Hair follicle dermal papilla cell (primary cell): ENCODE measurements around the gene NPEPPS. TPM values are rescaled to one million over a fixed set of nuclear protein-coding genes. Genes with fewer than 3 reads are reported as not detected.

Experiments used
- small RNA-seq: library from RNA; depleted of rRNA; stranded (forward); fragments of <200 nt; gene quantifications from one replicate; pipeline ENCODE3, GENCODE V24; 2012
- total RNA-seq: library from RNA; depleted of rRNA; stranded (reverse); fragments of >200 nt; gene quantifications from 2 replicates; pipeline ENCODE4 v1.2.3, GENCODE V29; 2012

The NPEPPS gene, protein sequence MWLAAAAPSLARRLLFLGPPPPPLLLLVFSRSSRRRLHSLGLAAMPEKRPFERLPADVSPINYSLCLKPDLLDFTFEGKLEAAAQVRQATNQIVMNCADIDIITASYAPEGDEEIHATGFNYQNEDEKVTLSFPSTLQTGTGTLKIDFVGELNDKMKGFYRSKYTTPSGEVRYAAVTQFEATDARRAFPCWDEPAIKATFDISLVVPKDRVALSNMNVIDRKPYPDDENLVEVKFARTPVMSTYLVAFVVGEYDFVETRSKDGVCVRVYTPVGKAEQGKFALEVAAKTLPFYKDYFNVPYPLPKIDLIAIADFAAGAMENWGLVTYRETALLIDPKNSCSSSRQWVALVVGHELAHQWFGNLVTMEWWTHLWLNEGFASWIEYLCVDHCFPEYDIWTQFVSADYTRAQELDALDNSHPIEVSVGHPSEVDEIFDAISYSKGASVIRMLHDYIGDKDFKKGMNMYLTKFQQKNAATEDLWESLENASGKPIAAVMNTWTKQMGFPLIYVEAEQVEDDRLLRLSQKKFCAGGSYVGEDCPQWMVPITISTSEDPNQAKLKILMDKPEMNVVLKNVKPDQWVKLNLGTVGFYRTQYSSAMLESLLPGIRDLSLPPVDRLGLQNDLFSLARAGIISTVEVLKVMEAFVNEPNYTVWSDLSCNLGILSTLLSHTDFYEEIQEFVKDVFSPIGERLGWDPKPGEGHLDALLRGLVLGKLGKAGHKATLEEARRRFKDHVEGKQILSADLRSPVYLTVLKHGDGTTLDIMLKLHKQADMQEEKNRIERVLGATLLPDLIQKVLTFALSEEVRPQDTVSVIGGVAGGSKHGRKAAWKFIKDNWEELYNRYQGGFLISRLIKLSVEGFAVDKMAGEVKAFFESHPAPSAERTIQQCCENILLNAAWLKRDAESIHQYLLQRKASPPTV
- 66.3 and 75.6 TPM in 2 replicates for total RNA-seq

DNA sequence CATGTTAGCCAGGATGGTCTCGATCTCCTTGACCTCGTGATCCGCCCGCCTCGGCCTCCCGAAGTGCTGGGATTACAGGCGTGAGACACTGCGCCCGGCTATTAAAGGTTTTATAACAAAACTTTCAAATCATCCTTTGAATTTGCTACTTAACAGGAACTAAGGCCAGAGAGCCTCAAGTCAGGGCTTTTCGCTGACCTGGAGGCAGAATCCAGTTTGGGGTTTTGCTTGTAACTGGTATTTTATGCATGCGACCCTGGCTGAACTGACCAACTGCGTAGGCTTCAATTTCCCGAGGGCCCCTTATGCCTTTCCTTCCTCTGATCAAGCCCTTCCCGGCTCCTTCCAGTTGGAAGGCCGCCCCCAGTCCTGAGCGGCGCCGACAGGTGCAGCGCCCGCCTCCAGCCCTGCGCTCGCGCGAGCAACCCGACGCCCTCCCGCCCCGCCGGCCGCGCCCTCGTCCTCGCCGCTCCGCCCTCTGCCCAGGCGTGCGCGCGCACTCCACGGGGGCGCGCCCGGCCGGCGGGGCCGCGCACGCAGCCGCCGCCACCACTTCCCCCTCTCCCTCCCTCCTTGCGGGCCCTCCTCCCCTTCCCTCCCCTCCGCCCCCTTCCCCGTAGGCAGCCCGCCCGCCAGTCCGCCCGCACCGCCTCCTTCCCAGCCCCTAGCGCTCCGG is at the start of gene NPEPPS:
Gene NPEPPS, plus strand, starts transcription at position 552 of the 676 bp plus-strand sequence. CDS start 193 bp downstream, outside the sequence.

DNA sequence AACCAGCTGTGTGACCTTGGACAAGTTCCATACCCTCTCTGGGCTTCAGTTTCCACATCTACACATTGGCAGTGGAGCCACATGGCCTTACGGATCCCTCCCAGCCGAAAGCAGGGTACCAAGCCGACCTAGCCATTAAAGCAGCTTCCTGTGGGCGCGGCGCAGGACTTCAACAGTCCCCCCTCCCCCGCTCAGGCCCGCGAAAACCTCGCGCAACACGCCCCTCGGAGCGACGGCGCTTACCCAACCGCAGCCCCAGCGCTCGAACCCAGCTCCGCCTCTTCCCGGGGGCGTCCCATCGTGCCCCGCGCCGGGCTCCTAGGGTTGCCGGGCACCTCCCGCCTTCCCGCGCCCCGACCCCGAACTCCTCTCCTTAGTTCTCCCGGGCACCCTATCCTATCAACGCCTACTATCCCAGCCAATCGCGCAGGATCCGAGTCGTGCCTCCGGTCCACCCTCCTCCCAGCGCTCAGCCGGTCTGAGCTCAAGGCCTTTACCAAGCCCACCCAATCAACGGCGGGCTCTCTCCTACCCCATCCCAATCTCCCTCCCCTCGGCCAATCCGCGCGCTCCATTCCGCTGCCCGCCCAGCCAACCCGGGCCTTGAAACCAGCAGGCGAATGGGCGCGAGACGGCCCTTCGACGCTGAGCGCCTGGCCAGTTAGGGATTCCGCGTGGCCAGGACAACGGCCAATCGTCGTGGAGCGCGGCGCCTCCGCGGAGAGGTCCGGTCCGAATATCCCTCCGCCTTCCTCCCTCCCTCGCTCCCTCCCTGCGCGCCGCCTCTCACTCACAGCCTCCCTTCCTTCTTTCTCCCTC is 118.5 kb downstream of the NPEPPS start, which contains the start of gene KPNB1:
Gene KPNB1, plus strand, starts transcription at position 767 of the 819 bp plus-strand sequence. CDS start 326 bp downstream, outside the sequence.

Small RNA genes lying within 50 kb of the gene (small RNA-seq; reads per million reads assigned to genes)
- not detected for gene RF00019

Other genes starting within 250 kb of the NPEPPS start
- 4.5 and 6.7 TPM in 2 replicates for gene EFCAB13, start 207.2 kb upstream of the NPEPPS start, total RNA-seq
- 410 and 448 TPM in 2 replicates for gene KPNB1, start 118.8 kb downstream of the NPEPPS start, total RNA-seq
- 13.8 and 19.1 TPM in 2 replicates for gene TBKBP1, start 163.1 kb downstream of the NPEPPS start, total RNA-seq
- gene TBX21, start 202.1 kb downstream of the NPEPPS start, total RNA-seq, result not detected in 2 replicates